Femur (tissue), 1 donor: ENCODE results near the gene FREM1.

Experiments used
- DNase-seq: peaks from one replicate; pipeline ENCODE4 v3.0.0-alpha.2; 2017

The FREM1 gene

GRCh38 chr9:14909181-14909580, 1.0 kb downstream of the FREM1 start:
- DNase-seq, result no peak

GRCh38 chr9:14908295-14909180, 1.7 kb downstream of the FREM1 start:
- DNase-seq, result no peak

GRCh38 chr9:14907696-14908095, 2.5 kb downstream of the FREM1 start:
- DNase-seq, result no peak

DNA sequence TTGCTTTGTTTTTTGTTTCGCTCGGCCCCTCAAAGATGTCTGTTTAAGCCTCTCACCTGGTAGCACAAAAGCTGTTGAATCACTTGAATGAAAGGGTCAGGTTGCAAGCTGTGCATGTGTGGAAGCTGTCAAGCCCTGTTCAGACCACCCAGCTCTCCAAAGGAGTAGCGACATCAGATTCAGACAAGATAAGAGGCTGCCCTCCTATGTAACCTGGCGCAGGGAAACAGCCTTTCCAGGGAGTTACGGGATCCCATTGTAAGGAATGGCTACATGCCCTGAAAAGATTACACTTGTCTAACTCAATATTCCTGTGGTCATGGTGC, 2.9 kb downstream of the FREM1 start:
- DNase-seq, result no peak

GRCh38 chr9:14906644-14907359, 3.4 kb downstream of the FREM1 start:
- DNase-seq, result no peak

DNA sequence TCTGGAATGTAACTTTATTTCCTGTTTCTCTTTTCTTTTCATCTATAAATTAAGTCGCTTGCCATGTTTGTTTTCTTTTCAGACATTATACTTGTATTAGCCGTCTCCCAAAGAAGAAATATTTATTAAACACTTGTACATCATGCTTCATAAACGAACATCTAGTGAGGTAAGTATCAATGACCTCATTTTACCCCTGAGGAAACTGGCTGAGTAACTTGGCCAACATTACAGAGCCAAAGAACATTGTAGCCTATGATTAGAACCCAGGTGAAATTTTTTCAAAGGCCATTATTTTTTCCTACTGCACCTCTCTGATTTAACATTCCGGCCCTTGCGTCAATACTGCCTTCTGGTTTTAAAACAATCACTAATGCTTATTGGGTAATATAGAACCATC, 4.2 kb downstream of the FREM1 start:
- DNase-seq, result no peak

GRCh38 chr9:14903040-14903439, 7.2 kb downstream of the FREM1 start:
- no peak for DNase-seq

- DNase-seq, result no peak
Measured at GRCh38 chr9:14902561-14902960, 7.7 kb downstream of the FREM1 start.

DNA sequence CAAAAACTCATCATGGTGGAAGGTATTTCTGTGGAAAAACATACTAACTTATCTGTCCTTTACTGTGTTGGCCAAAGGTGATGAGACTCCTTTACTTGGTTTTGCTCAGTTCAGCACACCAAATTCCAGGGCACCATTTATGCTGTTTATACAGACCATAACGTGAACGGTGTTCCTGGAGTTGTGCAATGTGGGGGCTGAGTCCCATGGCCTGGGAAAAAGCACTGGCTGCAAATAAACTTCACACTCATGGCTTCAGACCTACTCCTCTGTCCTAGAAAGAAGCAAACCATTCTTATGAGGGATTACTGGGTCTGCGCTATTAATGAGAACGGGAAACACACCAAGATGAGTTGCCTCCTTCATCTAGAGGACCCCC, 10.4 kb downstream of the FREM1 start:
- DNase-seq, result no peak

DNA sequence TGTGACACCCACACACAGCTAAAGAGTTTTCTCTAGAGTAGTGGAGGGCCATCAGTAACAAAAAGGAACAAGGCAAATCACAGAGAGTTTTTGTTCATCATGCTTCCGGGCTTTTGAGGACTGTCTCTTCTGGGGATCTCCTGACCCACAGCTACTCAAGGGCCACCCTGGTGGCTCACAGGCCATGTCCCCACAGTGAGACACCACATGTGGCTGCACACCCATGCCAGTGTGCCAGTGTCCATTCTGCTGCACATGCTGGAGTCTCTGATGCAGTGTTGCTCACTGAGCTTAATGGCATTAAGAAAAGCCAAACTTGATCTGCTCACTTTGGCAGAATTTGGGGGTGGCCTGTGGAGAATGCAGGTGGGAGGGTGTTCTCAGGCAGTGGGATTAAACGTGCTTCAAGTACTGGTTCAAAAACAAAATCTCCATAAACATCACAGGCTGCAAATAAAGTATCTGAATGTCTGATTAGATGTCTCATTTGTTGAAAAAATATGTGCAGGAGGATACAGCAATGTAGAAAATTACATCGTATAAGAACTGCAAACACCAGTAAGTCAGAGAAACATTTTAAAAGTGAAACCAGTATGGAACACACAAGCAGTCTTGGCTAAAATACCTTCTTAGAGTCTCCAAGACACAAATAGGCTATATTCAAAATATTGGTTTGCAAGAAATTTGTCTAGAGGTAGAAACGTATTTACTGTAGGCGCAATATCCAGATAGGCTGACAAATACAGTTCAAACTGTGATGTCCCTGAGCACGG, 11.0 kb downstream of the FREM1 start:
- no peak for DNase-seq

DNA sequence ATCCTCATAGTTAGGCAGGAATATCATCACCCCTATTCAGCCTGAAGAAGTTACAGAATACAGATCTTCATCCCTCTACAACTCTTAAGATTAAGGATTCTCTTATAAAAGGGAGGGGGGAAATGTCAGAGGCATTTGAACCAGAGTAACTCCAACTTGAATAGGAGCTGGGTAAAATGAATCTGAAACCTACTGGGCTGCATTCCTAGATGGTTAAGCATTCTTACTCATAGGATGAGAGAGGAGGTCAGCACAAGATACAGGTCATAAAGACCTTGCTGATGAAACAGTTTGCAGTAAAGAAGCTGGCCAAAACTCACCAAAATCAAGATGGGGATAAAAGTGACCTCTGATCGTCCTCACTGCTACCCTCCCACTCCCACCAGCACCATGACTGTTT, 14.4 kb downstream of the FREM1 start:
- DNase-seq, result no peak

- no peak for DNase-seq
Measured at GRCh38 chr9:14893280-14893679, 16.9 kb downstream of the FREM1 start.

- DNase-seq, result no peak
Measured at GRCh38 chr9:14891332-14891731, 18.9 kb downstream of the FREM1 start.

DNA sequence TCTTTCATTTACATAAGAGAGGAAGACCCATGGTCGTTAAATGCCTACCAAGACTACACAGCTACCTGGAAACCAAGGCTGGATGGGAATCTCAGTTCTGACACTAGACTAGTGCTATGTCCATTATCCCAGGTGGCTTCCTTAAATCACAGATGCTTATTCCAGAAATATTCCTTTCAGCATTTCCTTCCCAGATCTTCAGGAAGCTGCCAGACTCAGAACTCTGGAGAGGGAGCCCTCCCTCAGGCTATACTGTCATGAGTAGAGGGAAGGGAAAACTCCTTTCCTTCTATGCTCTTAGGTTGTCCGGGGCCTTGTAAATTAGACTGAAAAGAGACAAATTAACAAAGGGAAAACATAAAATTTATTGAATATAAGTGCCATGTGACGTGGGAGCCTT, 20.8 kb downstream of the FREM1 start:
- no peak for DNase-seq

- no peak for DNase-seq
Measured at GRCh38 chr9:14888875-14889274, 21.4 kb downstream of the FREM1 start.

- no peak for DNase-seq
Measured at GRCh38 chr9:14888272-14888671, 22.0 kb downstream of the FREM1 start.

- no peak for DNase-seq
Measured at GRCh38 chr9:14887149-14887548, 23.1 kb downstream of the FREM1 start.

DNA sequence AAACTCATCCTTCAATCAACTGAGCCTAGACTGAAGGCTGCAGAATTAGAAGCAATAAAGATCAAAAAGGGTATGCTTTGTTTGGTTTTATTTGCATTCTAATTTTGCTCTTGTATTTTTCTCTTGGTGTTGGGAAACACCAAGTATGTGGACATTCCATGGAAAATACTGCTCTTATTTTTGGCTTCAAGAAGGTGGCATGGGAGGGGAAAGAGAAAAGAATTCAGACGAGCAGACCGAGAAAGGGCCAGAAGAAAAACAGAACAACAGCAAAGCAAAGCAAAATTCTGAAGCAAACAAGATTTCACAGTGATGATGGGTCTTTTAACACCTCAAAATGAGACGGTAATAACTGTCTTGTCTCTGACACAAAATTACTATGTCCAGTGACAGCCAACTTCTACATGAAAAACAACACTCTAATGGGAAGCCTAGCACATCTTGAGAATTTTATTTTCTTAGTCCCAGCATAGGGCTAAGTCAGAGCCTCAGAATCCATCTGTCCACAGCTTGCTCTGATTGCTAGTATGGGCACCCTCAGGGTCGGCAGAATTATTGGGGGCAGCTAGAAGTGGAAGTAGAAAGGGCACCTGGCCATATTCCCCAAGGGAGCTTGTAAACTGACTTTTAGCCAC, 26.8 kb downstream of the FREM1 start:
- no peak for DNase-seq

DNA sequence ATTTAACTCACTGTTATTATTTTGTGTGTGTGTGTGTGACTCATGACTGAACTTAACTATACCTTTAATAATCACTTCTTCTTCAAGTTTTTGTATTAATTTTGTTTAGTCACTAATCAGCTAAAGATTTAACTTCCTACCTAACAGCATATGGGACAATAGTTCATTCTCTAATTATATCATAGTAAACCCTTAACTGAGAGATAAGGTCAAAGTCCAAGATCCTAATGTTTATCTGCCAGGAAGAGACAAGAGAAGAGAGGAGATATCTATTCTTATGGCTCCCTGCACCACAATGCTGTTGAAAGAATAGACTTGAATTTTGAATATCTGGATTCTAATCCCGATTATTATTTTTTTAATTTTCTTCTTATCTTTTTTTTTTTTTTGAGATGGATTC, 28.1 kb downstream of the FREM1 start:
- DNase-seq, result no peak

DNA sequence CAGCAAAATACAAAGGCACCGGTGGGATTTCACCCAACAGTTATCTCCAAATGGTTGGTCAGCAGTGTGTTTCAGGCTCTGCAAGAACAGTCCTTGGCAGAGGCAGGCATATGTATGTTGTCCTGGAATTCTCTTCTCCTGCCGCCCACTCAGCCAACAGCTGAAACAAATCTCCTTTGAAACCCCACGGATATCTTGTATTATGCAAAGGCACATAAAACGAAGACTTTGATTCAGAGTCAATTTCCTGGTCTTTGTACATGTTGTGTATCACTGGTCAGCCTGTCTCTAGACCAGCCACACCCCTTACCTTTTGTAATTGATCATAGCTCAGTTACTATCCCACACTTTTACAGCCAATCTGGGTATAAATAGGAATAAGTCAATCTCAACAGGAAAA, 29.2 kb downstream of the FREM1 start:
- DNase-seq, result no peak

DNA sequence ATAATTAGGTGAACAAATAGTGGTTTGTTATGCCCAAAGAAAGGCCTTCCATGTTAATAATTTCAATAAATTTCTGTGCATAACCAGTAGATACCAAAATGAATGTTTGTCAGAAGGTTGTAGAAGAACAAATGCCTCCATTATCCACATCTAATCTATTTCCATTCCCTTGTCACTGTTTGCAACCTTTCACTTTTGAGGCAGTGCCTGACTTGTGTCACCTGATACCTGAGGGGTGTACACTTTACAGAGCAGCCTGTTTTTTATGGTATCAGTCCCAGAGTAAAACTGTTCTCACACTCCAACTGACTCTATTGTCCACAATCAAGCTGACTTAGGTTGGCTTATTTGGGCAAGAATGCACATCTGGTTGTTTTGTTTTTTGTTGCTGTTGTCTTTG, 40.1 kb downstream of the FREM1 start:
- DNase-seq, result no peak

DNA sequence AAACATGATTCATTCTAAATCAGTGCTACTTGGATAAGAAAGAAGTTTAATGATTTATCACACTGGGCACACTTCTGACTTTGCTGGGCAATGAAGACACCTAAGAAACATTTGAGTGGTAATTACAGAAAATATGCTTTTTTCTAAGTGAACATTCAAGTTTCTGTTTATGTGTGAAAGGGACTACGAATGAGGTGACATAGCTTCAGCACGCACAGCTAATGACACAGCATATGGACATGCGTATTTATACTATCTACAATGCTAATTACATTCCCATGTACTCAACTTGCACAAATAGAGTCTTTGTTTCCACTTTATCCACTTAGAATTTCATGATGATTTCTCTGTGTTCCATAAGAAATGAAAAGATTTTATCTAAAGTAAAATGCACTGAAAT, 40.6 kb downstream of the FREM1 start:
- no peak for DNase-seq
